Measurements from ENCODE around the gene TMEM167B. TPM values are rescaled to one million over a fixed set of nuclear protein-coding genes. Genes with fewer than 3 reads are reported as not detected.
A peak's percentile ranks its signal among the peaks of the same experiment; 100 is the strongest.

The TMEM167B gene
- total RNA-seq, 1 experiment from 2014 or later = 21.4 TPM

- no peaks in the 10 kb centered on the region for H3K9me2 ChIP-seq (ENCODE audit: insufficient read depth)
- H2AFZ ChIP-seq (ENCODE audit: low read depth, low read length, poor library complexity, severe bottlenecking) = no peak overlapping the region
- BruUV-seq (replicated peaks) = no TSS peak
- H3K9me3 ChIP-seq (ENCODE audit: control insufficient read depth in 1 of 2, insufficient read depth in 1 of 2, low read depth in 1 of 2, low read length in 2 of 2) = no peaks in the 10 kb centered on the region
- ChIA-PET RAD21 (ENCODE audit: low non-redundant PET in 1 of 2, low total read pairs in 2 of 2, uncharacterized antibody in 2 of 2, unreplicated experiment in 2 of 2) (no interaction called here), POLR2A (interaction anchor here (1.8 to 2.1 kb wide), 3 partner anchors 10 to 14 kb away, joined by 7 to 18 read pairs (median 7); partner anchors contain the start of gene TAF13), CTCF (interaction anchor here (1.3 to 2.5 kb wide), 2 partner anchors 11 kb away, joined by 8 to 21 read pairs; no protein-coding TSS in a partner anchor)
- no peaks in the 10 kb centered on the region for H4K20me1 ChIP-seq (ENCODE audit: insufficient read depth)
- H3K36me3 ChIP-seq (ENCODE audit: control insufficient read depth in 1 of 2, insufficient read depth in 2 of 2, low read length in 2 of 2) = peaks cover 0 to 4% of the 10 kb centered on the region in 2 experiments; a peak in 1 of 4 replicates
- no peak overlapping the region for H3K4me3 ChIP-seq (replicated peaks in 1 of 2; ENCODE audit: low read depth in 1 of 2, low read length in 2 of 2)
- DNase-seq (ENCODE audit: low read depth, low spot score) = peak; percentile 41
- intact Hi-C loops (cut with micrococcal nuclease) = no loop called here
- H3K4me1 ChIP-seq (ENCODE audit: control insufficient read depth in 1 of 2, insufficient read depth in 2 of 2, low read length in 2 of 2) = peaks cover 5 to 27% of the 10 kb centered on the region in 2 experiments; a peak in 3 of 4 replicates
- H3K79me2 ChIP-seq (ENCODE audit: insufficient read depth, low read length) = peaks cover 24% of the 10 kb centered on the region
- H3K27ac ChIP-seq (ENCODE audit: low read depth, low read length) = no peak overlapping the region
- no peak overlapping the region for H3K9ac ChIP-seq (ENCODE audit: low read length)
- TF ChIP-seq FOSL1 (IDR thresholded peaks at IDR 0.05; ENCODE audit: low read depth) (no peak), REST (IDR thresholded peaks at IDR 0.05; ENCODE audit: low read depth) (no peak), EZH2 (IDR thresholded peaks at IDR 0.05) (no peak), ZNF274 (IDR thresholded peaks at IDR 0.05; ENCODE audit: low read depth, low read length) (no peak), RAD21 (IDR thresholded peaks at IDR 0.05; ENCODE audit: low read depth) (peak; percentile 35), CTCF (IDR thresholded peaks at IDR 0.05 in 2 of 3, conservative IDR thresholded peaks at IDR 0.05 in 1 of 3; ENCODE audit: borderline replicate concordance in 1 of 3, insufficient read depth in 1 of 3, low read depth in 2 of 3, low read length in 2 of 3) (peak; percentile 29 to 74 (median 62); a peak in 5 of 6 replicates)
- H3K27me3 ChIP-seq (ENCODE audit: insufficient read depth, low read length) = no peaks in the 10 kb centered on the region
- ATAC-seq = peak; percentile 24; the same call in 1 of the 2 replicates
- H3K4me2 ChIP-seq (ENCODE audit: low read length) = peak overlapping the region; percentile 87
These were observed 1.1 kb upstream of the TMEM167B start for GRCh38 chr1:109089242-109090015.
